GM23338 (cell line): ENCODE measurements around the gene SLFN12L. TPM values are rescaled to one million over a fixed set of nuclear protein-coding genes. Genes with fewer than 3 reads are reported as not detected.

ENCODE experiments used
- CREB1 ChIP-seq: fragments of 250-450 bp; sonication (Bioruptor Pico); IDR thresholded peaks from 2 replicates; pipeline ENCODE4 v1.5.0; 2020; ENCODE audit warnings: low read depth, mild to moderate bottlenecking, moderate library complexity
- NANOG ChIP-seq: IDR thresholded peaks from 2 replicates; pipeline ENCODE4 v1.6.1; 2016; ENCODE audit warnings: antibody characterized with exemption, borderline replicate concordance
- POLR2AphosphoS5 ChIP-seq: IDR thresholded peaks from 2 replicates; pipeline ENCODE4 v1.6.1; 2016; ENCODE audit warnings: antibody characterized with exemption, low read depth
- STAT1 ChIP-seq: IDR thresholded peaks from one replicate; pipeline ENCODE4 v1.6.1; 2016; ENCODE audit warnings: antibody characterized with exemption; ENCODE audit not compliant: unreplicated experiment
- polyA plus RNA-seq: library from polyadenylated mRNA; unstranded; fragments of >200 nt; fragmentation: Nextera tagmentation; extraction: Ambion mirVana; gene quantifications from 2 replicates; pipeline ENCODE4 v1.2.1, GENCODE V29; 2016
- total RNA-seq: library from RNA; depleted of rRNA; stranded (reverse); fragments of >200 nt; shearing (Covaris generic); gene quantifications from 2 replicates; pipeline ENCODE4 v1.2.3, GENCODE V29; 2014
- TF ChIP-seq, protein P1 (sequence below): fragments of 250-450 bp; sonication (Bioruptor Pico); IDR thresholded peaks from 2 replicates; pipeline ENCODE4 v1.5.0; 2020; ENCODE audit warnings: mild to moderate bottlenecking, moderate library complexity
- TF ChIP-seq, protein P2 (sequence below): IDR thresholded peaks from 2 replicates; pipeline ENCODE4 v1.6.1; 2016; ENCODE audit warnings: antibody characterized with exemption
- TF ChIP-seq, protein P3 (sequence below): IDR thresholded peaks from one replicate; pipeline ENCODE4 v1.6.1; 2018; ENCODE audit warnings: antibody characterized with exemption; ENCODE audit not compliant: unreplicated experiment

The SLFN12L gene
- total and polyA plus RNA-seq, 2 experiments from 2014 or later = not detected

- TF ChIP-seq, protein P1, sequence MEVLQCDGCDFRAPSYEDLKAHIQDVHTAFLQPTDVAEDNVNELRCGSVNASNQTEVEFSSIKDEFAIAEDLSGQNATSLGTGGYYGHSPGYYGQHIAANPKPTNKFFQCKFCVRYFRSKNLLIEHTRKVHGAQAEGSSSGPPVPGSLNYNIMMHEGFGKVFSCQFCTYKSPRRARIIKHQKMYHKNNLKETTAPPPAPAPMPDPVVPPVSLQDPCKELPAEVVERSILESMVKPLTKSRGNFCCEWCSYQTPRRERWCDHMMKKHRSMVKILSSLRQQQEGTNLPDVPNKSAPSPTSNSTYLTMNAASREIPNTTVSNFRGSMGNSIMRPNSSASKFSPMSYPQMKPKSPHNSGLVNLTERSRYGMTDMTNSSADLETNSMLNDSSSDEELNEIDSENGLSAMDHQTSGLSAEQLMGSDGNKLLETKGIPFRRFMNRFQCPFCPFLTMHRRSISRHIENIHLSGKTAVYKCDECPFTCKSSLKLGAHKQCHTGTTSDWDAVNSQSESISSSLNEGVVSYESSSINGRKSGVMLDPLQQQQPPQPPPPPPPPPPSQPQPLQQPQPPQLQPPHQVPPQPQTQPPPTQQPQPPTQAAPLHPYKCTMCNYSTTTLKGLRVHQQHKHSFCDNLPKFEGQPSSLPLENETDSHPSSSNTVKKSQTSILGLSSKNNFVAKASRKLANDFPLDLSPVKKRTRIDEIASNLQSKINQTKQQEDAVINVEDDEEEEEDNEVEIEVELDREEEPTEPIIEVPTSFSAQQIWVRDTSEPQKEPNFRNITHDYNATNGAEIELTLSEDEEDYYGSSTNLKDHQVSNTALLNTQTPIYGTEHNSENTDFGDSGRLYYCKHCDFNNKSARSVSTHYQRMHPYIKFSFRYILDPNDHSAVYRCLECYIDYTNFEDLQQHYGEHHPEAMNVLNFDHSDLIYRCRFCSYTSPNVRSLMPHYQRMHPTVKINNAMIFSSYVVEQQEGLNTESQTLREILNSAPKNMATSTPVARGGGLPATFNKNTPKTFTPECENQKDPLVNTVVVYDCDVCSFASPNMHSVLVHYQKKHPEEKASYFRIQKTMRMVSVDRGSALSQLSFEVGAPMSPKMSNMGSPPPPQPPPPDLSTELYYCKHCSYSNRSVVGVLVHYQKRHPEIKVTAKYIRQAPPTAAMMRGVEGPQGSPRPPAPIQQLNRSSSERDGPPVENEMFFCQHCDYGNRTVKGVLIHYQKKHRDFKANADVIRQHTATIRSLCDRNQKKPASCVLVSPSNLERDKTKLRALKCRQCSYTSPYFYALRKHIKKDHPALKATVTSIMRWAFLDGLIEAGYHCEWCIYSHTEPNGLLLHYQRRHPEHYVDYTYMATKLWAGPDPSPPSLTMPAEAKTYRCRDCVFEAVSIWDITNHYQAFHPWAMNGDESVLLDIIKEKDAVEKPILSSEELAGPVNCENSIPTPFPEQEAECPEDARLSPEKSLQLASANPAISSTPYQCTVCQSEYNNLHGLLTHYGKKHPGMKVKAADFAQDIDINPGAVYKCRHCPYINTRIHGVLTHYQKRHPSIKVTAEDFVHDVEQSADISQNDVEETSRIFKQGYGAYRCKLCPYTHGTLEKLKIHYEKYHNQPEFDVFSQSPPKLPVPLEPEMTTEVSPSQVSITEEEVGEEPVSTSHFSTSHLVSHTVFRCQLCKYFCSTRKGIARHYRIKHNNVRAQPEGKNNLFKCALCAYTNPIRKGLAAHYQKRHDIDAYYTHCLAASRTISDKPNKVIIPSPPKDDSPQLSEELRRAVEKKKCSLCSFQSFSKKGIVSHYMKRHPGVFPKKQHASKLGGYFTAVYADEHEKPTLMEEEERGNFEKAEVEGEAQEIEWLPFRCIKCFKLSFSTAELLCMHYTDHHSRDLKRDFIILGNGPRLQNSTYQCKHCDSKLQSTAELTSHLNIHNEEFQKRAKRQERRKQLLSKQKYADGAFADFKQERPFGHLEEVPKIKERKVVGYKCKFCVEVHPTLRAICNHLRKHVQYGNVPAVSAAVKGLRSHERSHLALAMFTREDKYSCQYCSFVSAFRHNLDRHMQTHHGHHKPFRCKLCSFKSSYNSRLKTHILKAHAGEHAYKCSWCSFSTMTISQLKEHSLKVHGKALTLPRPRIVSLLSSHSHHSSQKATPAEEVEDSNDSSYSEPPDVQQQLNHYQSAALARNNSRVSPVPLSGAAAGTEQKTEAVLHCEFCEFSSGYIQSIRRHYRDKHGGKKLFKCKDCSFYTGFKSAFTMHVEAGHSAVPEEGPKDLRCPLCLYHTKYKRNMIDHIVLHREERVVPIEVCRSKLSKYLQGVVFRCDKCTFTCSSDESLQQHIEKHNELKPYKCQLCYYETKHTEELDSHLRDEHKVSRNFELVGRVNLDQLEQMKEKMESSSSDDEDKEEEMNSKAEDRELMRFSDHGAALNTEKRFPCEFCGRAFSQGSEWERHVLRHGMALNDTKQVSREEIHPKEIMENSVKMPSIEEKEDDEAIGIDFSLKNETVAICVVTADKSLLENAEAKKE (CRISPR knock-in tag) = no peak
- TF ChIP-seq CREB1 (CRISPR knock-in tag) = no peak
- TF ChIP-seq, protein P2, sequence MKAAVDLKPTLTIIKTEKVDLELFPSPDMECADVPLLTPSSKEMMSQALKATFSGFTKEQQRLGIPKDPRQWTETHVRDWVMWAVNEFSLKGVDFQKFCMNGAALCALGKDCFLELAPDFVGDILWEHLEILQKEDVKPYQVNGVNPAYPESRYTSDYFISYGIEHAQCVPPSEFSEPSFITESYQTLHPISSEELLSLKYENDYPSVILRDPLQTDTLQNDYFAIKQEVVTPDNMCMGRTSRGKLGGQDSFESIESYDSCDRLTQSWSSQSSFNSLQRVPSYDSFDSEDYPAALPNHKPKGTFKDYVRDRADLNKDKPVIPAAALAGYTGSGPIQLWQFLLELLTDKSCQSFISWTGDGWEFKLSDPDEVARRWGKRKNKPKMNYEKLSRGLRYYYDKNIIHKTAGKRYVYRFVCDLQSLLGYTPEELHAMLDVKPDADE = no peak
- TF ChIP-seq POLR2AphosphoS5 = no peak
- no peak for TF ChIP-seq NANOG
- TF ChIP-seq, protein P3, sequence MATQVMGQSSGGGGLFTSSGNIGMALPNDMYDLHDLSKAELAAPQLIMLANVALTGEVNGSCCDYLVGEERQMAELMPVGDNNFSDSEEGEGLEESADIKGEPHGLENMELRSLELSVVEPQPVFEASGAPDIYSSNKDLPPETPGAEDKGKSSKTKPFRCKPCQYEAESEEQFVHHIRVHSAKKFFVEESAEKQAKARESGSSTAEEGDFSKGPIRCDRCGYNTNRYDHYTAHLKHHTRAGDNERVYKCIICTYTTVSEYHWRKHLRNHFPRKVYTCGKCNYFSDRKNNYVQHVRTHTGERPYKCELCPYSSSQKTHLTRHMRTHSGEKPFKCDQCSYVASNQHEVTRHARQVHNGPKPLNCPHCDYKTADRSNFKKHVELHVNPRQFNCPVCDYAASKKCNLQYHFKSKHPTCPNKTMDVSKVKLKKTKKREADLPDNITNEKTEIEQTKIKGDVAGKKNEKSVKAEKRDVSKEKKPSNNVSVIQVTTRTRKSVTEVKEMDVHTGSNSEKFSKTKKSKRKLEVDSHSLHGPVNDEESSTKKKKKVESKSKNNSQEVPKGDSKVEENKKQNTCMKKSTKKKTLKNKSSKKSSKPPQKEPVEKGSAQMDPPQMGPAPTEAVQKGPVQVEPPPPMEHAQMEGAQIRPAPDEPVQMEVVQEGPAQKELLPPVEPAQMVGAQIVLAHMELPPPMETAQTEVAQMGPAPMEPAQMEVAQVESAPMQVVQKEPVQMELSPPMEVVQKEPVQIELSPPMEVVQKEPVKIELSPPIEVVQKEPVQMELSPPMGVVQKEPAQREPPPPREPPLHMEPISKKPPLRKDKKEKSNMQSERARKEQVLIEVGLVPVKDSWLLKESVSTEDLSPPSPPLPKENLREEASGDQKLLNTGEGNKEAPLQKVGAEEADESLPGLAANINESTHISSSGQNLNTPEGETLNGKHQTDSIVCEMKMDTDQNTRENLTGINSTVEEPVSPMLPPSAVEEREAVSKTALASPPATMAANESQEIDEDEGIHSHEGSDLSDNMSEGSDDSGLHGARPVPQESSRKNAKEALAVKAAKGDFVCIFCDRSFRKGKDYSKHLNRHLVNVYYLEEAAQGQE = no peak
- TF ChIP-seq STAT1 = no peak
Observed at GRCh38 chr17:35491417-35491816, 46.1 kb downstream of the SLFN12L start (continued).
